ENCODE results near the gene OLFML2A. TPM values are rescaled to one million over a fixed set of nuclear protein-coding genes. Genes with fewer than 3 reads are reported as not detected.

OLFML2A gene
- polyA plus RNA-seq, 3 donors from 2014 or later: not detected

- Mint-ChIP-seq H3K27ac (no peak overlapping the region), H3K27me3 (ENCODE audit: low read depth in 3 of 3) (peaks cover 5 to 8% (median 6%) of the 10 kb centered on the region in 3 donors), H3K9me3 (no peaks in the 10 kb centered on the region), H3K4me3 (no peak overlapping the region), H3K36me3 (no peaks in the 10 kb centered on the region), H3K4me1 (no peaks in the 10 kb centered on the region)
- DNase-seq: no peak
Observed at GRCh38 chr9:124788542-124789217, 11.7 kb downstream of the OLFML2A start.

- DNase-seq: no peak
- Mint-ChIP-seq H3K27ac (no peak overlapping the region), H3K27me3 (ENCODE audit: low read depth in 3 of 3) (peaks cover 5 to 8% (median 6%) of the 10 kb centered on the region in 3 donors), H3K4me3 (no peak overlapping the region), H3K9me3 (no peaks in the 10 kb centered on the region), H3K36me3 (no peaks in the 10 kb centered on the region), H3K4me1 (no peaks in the 10 kb centered on the region)
Observed at GRCh38 chr9:124789531-124789930, 12.6 kb downstream of the OLFML2A start.

GRCh38 chr9:124790301-124790700 is 13.4 kb downstream of the OLFML2A start:
- no peak for DNase-seq
- H3K9me3 Mint-ChIP-seq: no peaks in the 10 kb centered on the region
- H3K4me3 Mint-ChIP-seq: no peak overlapping the region
- peaks cover 5 to 8% (median 6%) of the 10 kb centered on the region in 3 donors for H3K27me3 Mint-ChIP-seq (ENCODE audit: low read depth in 3 of 3)
- no peaks in the 10 kb centered on the region for H3K4me1 Mint-ChIP-seq
- H3K27ac Mint-ChIP-seq: no peak overlapping the region
- H3K36me3 Mint-ChIP-seq: no peaks in the 10 kb centered on the region

- H3K4me1 Mint-ChIP-seq: no peaks in the 10 kb centered on the region
- H3K9me3 Mint-ChIP-seq: no peaks in the 10 kb centered on the region
- no peaks in the 10 kb centered on the region for H3K36me3 Mint-ChIP-seq
- no peak for DNase-seq
- H3K4me3 Mint-ChIP-seq: no peak overlapping the region
- peaks cover 5 to 8% (median 6%) of the 10 kb centered on the region in 3 donors for H3K27me3 Mint-ChIP-seq (ENCODE audit: low read depth in 3 of 3)
- no peak overlapping the region for H3K27ac Mint-ChIP-seq
Observed at GRCh38 chr9:124790801-124791505, 14.0 kb downstream of the OLFML2A start.

- H3K36me3 Mint-ChIP-seq: no peaks in the 10 kb centered on the region
- H3K9me3 Mint-ChIP-seq: no peaks in the 10 kb centered on the region
- peaks cover 5 to 8% (median 8%) of the 10 kb centered on the region in 3 donors for H3K27me3 Mint-ChIP-seq (ENCODE audit: low read depth in 3 of 3)
- no peak overlapping the region for H3K4me3 Mint-ChIP-seq
- no peaks in the 10 kb centered on the region for H3K4me1 Mint-ChIP-seq
- no peak for DNase-seq
- no peak overlapping the region for H3K27ac Mint-ChIP-seq
Observed at GRCh38 chr9:124792257-124793014, 15.5 kb downstream of the OLFML2A start.

GRCh38 chr9:124793015-124793541 is 16.1 kb downstream of the OLFML2A start:
- DNase-seq: no peak
- peaks cover 5 to 10% (median 8%) of the 10 kb centered on the region in 3 donors for H3K27me3 Mint-ChIP-seq (ENCODE audit: low read depth in 3 of 3)
- no peaks in the 10 kb centered on the region for H3K9me3 Mint-ChIP-seq
- no peaks in the 10 kb centered on the region for H3K36me3 Mint-ChIP-seq
- H3K4me3 Mint-ChIP-seq: no peak overlapping the region
- no peaks in the 10 kb centered on the region for H3K4me1 Mint-ChIP-seq
- no peak overlapping the region for H3K27ac Mint-ChIP-seq

GRCh38 chr9:124794902-124795491 is 18.1 kb downstream of the OLFML2A start:
- Mint-ChIP-seq H3K4me3 (no peak overlapping the region), H3K27me3 (ENCODE audit: low read depth in 3 of 3) (peaks cover 5 to 10% (median 10%) of the 10 kb centered on the region in 3 donors)

GRCh38 chr9:124795881-124796431 is 19.0 kb downstream of the OLFML2A start:
- H3K27me3 Mint-ChIP-seq (ENCODE audit: low read depth in 3 of 3): peaks cover 2 to 10% (median 7%) of the 10 kb centered on the region in 3 donors
- no peak overlapping the region for H3K4me3 Mint-ChIP-seq
- H3K27ac Mint-ChIP-seq: no peak overlapping the region
- no peak for DNase-seq
- no peaks in the 10 kb centered on the region for H3K36me3 Mint-ChIP-seq
- H3K4me1 Mint-ChIP-seq: no peaks in the 10 kb centered on the region
- H3K9me3 Mint-ChIP-seq: no peaks in the 10 kb centered on the region

More at GRCh38 chr9:124794902-124795491, 18.1 kb downstream of the OLFML2A start:
- no peak for DNase-seq
- Mint-ChIP-seq H3K27ac (no peak overlapping the region), H3K9me3 (no peaks in the 10 kb centered on the region), H3K4me1 (no peaks in the 10 kb centered on the region), H3K36me3 (no peaks in the 10 kb centered on the region)

GRCh38 chr9:124797343-124798103 is 20.6 kb downstream of the OLFML2A start:
- no peak overlapping the region for H3K27ac Mint-ChIP-seq
- peaks cover 2 to 4% (median 2%) of the 10 kb centered on the region in 3 donors for H3K27me3 Mint-ChIP-seq (ENCODE audit: low read depth in 3 of 3)
- H3K4me1 Mint-ChIP-seq: no peaks in the 10 kb centered on the region
- H3K9me3 Mint-ChIP-seq: no peaks in the 10 kb centered on the region
- no peaks in the 10 kb centered on the region for H3K36me3 Mint-ChIP-seq
- H3K4me3 Mint-ChIP-seq: no peak overlapping the region
- DNase-seq: no peak

GRCh38 chr9:124799274-124800006 is 22.5 kb downstream of the OLFML2A start:
- H3K4me1 Mint-ChIP-seq: no peaks in the 10 kb centered on the region
- H3K9me3 Mint-ChIP-seq: no peaks in the 10 kb centered on the region
- no peak overlapping the region for H3K27ac Mint-ChIP-seq
- H3K36me3 Mint-ChIP-seq: no peaks in the 10 kb centered on the region
- peaks cover 2 to 4% (median 2%) of the 10 kb centered on the region in 3 donors for H3K27me3 Mint-ChIP-seq (ENCODE audit: low read depth in 3 of 3)
- H3K4me3 Mint-ChIP-seq: no peak overlapping the region
- DNase-seq: no peak

- DNase-seq: no peak
- Mint-ChIP-seq H3K9me3 (no peaks in the 10 kb centered on the region), H3K36me3 (no peaks in the 10 kb centered on the region), H3K4me1 (no peaks in the 10 kb centered on the region), H3K27me3 (ENCODE audit: low read depth in 3 of 3) (peaks cover 2 to 6% (median 2%) of the 10 kb centered on the region in 3 donors), H3K27ac (no peak overlapping the region), H3K4me3 (no peak overlapping the region)
Observed at GRCh38 chr9:124800306-124801259, 23.6 kb downstream of the OLFML2A start.
